Lower leg skin (tissue), 4 donors: ENCODE measurements around the gene STRBP. TPM values are rescaled to one million over a fixed set of nuclear protein-coding genes. Genes with fewer than 3 reads are reported as not detected.
A peak's percentile ranks its signal among the peaks of the same experiment; 100 is the strongest.

Source experiments
- DNase-seq, 2 donors: peaks; one replicate each; pipeline ENCODE4 v3.0.0-alpha.2; 2019; ENCODE audit warnings: low spot score in 2 of 2
- H3K4me3 ChIP-seq: fragments of 200-600 bp; sonication (generic); 2 replicates; pipeline ENCODE4 v1.5.1; 2017; ENCODE audit warnings: mild to moderate bottlenecking, low read depth; ENCODE audit not compliant: poor library complexity, severe bottlenecking
- POLR2A ChIP-seq, 2 donors: fragments of 450-650 bp; IDR thresholded peaks; one replicate each; pipeline ENCODE4 v1.6.1; 2016 to 2017; ENCODE audit warnings: antibody characterized with exemption in 2 of 2, mild to moderate bottlenecking in 1 of 2, moderate library complexity in 1 of 2
- WGBS, 2 donors: methylation state at CpG; one replicate each; pipeline ENCODE4 v1.1.5; 2018; 5-methylcytosine and 5-hydroxymethylcytosine counted together
- intact Hi-C: fragments of 100-400 bp; cut with DNase I; formaldehyde crosslinking; loops from one replicate; pipeline ENCODE4 v1.15.0; 2023; ENCODE audit warnings: low total_unique reads
- total RNA-seq, 4 donors: library from RNA; depleted of rRNA; stranded (reverse); fragments of >200 nt; gene quantifications; one replicate each; pipeline ENCODE4 v1.1.0, GENCODE V29; 2016
- TF ChIP-seq, protein P1 (sequence below), 3 donors: fragments of 450-650 bp; IDR thresholded peaks; one replicate each; pipeline ENCODE4 v1.5.1; 2016; ENCODE audit warnings: antibody characterized with exemption in 3 of 3, mild to moderate bottlenecking in 3 of 3, moderate library complexity in 2 of 3

Gene STRBP
- total RNA-seq, result 10 to 100 TPM in 1 of 4 donors, 1 to 10 TPM in 3; 6.5 to 11.8 (median 8.8) TPM

GRCh38 chr9:123268465-123269259 is at the start of gene STRBP:
STRBP (minus strand) TSS chr9:123268586; CDS start chr9:123184134, 84,452 bp downstream.
- H3K4me3 ChIP-seq, result peak within 1 kb of the TSS; percentile 49
- DNase-seq, result peak; percentile 75 to 97
- no peak for TF ChIP-seq POLR2A (IDR thresholded peaks at IDR 0.05)
- TF ChIP-seq, protein P1, sequence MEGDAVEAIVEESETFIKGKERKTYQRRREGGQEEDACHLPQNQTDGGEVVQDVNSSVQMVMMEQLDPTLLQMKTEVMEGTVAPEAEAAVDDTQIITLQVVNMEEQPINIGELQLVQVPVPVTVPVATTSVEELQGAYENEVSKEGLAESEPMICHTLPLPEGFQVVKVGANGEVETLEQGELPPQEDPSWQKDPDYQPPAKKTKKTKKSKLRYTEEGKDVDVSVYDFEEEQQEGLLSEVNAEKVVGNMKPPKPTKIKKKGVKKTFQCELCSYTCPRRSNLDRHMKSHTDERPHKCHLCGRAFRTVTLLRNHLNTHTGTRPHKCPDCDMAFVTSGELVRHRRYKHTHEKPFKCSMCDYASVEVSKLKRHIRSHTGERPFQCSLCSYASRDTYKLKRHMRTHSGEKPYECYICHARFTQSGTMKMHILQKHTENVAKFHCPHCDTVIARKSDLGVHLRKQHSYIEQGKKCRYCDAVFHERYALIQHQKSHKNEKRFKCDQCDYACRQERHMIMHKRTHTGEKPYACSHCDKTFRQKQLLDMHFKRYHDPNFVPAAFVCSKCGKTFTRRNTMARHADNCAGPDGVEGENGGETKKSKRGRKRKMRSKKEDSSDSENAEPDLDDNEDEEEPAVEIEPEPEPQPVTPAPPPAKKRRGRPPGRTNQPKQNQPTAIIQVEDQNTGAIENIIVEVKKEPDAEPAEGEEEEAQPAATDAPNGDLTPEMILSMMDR (IDR thresholded peaks at IDR 0.05), result no peak
- 0 to 14% methylated on average over 2 to 66 of the region's 97 CpGs for WGBS, 2 donors
- intact Hi-C loops, result no loop called here

GRCh38 chr9:123316053-123316718 is 47.8 kb upstream of the STRBP start:
- 76 to 80% methylated on average over 7 of the region's 7 CpGs for WGBS, 2 donors
- intact Hi-C loops, result no loop called here
- no peak for DNase-seq
- H3K4me3 ChIP-seq, result no peak overlapping the region
- TF ChIP-seq POLR2A (IDR thresholded peaks at IDR 0.05), result no peak
- TF ChIP-seq, protein P1 (IDR thresholded peaks at IDR 0.05), result no peak

DNA sequence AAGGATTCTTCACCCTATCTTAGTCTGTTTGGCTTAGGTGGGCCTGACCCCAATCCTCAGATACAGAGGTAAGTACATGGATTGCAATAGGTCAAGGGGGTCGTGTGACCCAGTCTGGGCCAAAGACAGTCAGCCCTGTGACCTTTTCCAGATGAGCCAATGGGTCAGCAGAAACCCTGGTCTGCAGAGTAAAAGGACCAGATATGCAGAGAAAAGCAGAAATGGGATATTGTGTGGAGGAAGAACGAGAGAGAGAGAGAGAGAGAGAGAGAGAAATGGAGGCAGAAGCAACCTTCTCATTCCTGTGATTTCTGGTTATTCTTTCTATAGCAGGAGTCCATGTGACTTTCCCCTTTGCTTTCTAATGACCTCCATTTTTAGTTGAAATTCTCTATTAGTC is 47.2 kb upstream of the STRBP start:
- TF ChIP-seq, protein P1 (IDR thresholded peaks at IDR 0.05), result no peak
- TF ChIP-seq POLR2A (IDR thresholded peaks at IDR 0.05), result no peak
- 66 to 80% methylated on average over 2 of the region's 2 CpGs for WGBS, 2 donors
- no peak overlapping the region for H3K4me3 ChIP-seq
- intact Hi-C loops, result no loop called here
- no peak for DNase-seq

GRCh38 chr9:123314617-123315016 is 46.2 kb upstream of the STRBP start:
- intact Hi-C loops, result no loop called here
- no peak for DNase-seq
- no peak overlapping the region for H3K4me3 ChIP-seq
- TF ChIP-seq, protein P1 (IDR thresholded peaks at IDR 0.05), result no peak
- no peak for TF ChIP-seq POLR2A (IDR thresholded peaks at IDR 0.05)
- WGBS, 2 donors, result 94 to 99% methylated on average over 6 of the region's 6 CpGs

DNA sequence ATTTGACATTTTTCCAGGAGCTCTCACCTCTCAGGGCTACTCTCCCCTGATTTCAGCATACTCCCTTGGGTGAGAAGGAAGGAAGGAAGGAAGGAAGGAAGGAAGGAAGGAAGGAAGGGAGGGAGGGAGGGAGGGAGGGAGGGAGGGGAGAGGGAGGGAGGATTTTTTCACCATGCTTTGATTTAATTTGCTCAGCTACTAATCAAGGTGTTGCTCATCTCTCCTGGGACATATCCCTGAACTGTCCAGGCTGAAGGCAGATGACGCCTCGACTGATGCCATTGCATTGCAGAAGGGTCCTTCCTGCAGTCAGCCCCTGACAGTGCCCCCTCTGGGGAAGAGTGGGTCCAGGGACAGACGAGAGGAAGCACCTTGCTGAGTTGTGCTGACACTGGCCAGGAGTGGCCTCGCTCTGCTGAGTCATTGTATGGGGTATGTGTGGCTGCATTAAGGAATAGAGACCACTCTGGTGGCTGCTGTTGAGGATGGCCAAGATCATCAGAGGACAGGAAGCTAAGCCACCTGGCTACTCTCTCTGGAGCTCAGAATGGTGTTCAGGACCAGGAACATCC is 44.0 kb upstream of the STRBP start:
- DNase-seq, result no peak
- no peak for TF ChIP-seq POLR2A (IDR thresholded peaks at IDR 0.05)
- TF ChIP-seq, protein P1 (IDR thresholded peaks at IDR 0.05), result no peak
- WGBS, 2 donors, result 86 to 87% methylated on average over 4 of the region's 4 CpGs
- intact Hi-C loops, result no loop called here
- no peak overlapping the region for H3K4me3 ChIP-seq
